Right lobe of liver (tissue), 4 donors: ENCODE measurements around the gene RNPEPL1.

Experiments used
- POLR2A ChIP-seq: fragments of 450-650 bp; IDR thresholded peaks from one replicate; pipeline ENCODE4 v1.6.1; 2017; ENCODE audit warnings: antibody characterized with exemption, mild to moderate bottlenecking
- TF ChIP-seq, protein P1 (sequence below), 4 donors: fragments of 200-600 bp in 3 of 4; fragments of 450-650 bp in 1 of 4; IDR thresholded peaks; one replicate each; pipeline versions ENCODE4 v1.5.1 to v1.8.0; 2016 to 2022; ENCODE audit warnings: antibody characterized with exemption in 4 of 4, mild to moderate bottlenecking in 2 of 4
- donor health status: DM: no; HTN: no; CAD: no.
- donor health status: DM: no; HTN: no; CAD: no.
- donor health status: DM: no; HTN: yes; CAD: no.

DNA sequence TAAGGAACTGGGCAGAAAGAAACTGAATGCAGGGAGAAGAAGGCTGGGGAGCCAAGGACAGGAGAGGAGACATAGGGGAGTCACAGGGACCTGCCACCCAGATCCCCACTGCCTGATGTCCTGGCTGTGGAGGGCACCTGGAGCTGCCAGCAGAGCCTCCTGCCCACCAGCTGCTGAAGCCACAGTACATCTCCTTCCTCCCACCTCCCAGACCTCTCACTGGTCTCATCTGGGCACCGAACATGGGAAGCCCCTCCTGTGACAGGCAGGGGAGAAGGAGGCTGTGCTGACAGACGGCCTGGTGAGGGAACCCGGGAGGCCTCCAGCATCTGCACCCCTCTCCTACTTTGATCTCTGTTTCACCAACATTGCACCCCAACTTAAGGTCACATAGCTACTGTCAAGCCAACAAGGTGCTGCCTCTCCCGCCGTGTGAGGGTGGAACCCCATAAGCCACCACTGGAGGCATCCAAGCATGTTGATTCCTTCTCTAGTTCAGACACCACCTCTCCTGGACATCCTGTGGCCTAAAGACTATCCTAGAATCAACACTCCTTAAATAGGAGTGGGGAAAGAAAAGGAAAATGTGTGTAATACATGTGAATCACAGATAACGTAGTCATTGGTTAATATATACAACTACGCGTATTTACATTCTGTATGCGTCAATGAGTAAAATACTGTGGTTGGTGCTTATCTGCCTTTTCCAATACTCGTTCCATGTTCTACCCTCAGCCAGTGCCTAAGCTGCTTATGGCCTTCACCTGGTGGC, 3.5 kb upstream of the RNPEPL1 start:
- no peak for TF ChIP-seq POLR2A
- TF ChIP-seq, protein P1, sequence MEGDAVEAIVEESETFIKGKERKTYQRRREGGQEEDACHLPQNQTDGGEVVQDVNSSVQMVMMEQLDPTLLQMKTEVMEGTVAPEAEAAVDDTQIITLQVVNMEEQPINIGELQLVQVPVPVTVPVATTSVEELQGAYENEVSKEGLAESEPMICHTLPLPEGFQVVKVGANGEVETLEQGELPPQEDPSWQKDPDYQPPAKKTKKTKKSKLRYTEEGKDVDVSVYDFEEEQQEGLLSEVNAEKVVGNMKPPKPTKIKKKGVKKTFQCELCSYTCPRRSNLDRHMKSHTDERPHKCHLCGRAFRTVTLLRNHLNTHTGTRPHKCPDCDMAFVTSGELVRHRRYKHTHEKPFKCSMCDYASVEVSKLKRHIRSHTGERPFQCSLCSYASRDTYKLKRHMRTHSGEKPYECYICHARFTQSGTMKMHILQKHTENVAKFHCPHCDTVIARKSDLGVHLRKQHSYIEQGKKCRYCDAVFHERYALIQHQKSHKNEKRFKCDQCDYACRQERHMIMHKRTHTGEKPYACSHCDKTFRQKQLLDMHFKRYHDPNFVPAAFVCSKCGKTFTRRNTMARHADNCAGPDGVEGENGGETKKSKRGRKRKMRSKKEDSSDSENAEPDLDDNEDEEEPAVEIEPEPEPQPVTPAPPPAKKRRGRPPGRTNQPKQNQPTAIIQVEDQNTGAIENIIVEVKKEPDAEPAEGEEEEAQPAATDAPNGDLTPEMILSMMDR (IDR thresholded peaks at IDR 0.05): peak in 1 of 4 donors; percentile 6
